ENCODE measurements around the gene FN3KRP. TPM values are rescaled to one million over a fixed set of nuclear protein-coding genes. Genes with fewer than 3 reads are reported as not detected.
A peak's percentile ranks its signal among the peaks of the same experiment; 100 is the strongest.

Gene FN3KRP
- total RNA-seq, 2 donors from 2014 or later, result 26.1 to 28.3 TPM

DNA sequence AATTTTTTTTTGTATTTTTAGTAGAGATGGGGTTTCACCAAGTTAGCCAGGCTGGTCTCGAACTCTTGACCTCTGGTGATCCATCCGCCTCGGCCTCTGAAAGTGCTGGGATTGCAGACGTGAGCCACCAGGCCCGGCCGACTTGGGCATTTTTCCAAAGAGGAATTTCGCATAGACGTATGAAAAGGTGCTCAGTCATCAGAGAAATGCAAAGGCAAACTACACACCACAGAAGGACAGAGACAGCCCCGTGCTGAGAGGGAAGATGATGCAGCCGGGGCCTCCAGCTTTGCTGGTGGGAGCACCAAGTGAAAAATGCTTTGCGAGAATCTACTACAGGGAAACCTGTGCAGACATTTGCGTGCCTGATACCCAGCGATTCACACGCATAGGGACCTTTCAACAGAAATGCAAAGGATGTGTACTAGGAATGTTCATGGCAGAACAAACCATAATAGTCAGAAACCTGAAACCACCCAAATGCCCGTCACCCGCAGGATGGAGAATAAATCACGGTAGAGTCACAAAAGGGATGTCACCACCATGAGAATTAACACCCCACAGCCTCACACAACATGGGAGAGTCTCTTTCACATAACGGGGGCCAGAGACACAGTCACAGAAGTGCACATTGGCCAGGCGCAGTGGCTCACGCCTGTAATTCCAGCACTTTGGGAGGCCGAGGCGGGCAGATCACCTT lies 23.2 kb upstream of the FN3KRP start:
- Histone ChIP-seq H3K4me1 (replicated peaks) (peaks cover 9% of the 10 kb centered on the region), H3K27me3 (replicated peaks; ENCODE audit: insufficient read depth) (no peaks in the 10 kb centered on the region), H3K9me3 (no peaks in the 10 kb centered on the region), H3K27ac (no peak overlapping the region), H3K4me3 (no peak overlapping the region), H3K36me3 (no peaks in the 10 kb centered on the region)
- no peak for TF ChIP-seq POLR2A (IDR thresholded peaks at IDR 0.05)
- TF ChIP-seq, protein P1, sequence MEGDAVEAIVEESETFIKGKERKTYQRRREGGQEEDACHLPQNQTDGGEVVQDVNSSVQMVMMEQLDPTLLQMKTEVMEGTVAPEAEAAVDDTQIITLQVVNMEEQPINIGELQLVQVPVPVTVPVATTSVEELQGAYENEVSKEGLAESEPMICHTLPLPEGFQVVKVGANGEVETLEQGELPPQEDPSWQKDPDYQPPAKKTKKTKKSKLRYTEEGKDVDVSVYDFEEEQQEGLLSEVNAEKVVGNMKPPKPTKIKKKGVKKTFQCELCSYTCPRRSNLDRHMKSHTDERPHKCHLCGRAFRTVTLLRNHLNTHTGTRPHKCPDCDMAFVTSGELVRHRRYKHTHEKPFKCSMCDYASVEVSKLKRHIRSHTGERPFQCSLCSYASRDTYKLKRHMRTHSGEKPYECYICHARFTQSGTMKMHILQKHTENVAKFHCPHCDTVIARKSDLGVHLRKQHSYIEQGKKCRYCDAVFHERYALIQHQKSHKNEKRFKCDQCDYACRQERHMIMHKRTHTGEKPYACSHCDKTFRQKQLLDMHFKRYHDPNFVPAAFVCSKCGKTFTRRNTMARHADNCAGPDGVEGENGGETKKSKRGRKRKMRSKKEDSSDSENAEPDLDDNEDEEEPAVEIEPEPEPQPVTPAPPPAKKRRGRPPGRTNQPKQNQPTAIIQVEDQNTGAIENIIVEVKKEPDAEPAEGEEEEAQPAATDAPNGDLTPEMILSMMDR (IDR thresholded peaks at IDR 0.05), result no peak
- intact Hi-C loops (cut with DNase I), result no loop called here
- 91% methylated on average over 22 of the region's 22 CpGs for WGBS
- DNase-seq (ENCODE audit: low spot score), result no peak

DNA sequence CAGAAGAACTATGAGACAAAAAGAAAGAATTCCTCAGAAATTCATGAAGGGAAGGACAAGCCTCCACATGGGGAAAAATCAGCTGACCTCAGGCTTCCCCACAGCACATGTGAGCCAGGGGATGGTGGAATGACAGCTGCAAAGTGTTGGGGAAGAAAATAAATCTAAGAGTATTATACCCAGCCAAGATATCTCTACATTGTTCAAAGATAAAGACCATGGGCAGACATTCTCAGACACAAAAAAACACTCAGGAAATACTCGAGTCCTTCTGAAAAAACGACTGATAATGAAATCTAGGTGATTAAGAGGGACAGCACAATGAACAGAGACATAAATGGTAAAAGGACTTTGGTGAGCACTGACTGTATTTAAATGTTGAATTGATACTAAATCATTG lies 21.9 kb upstream of the FN3KRP start:
- peaks cover 9% of the 10 kb centered on the region for H3K4me1 ChIP-seq (replicated peaks)
- H3K9me3 ChIP-seq, result no peaks in the 10 kb centered on the region
- H3K27me3 ChIP-seq (replicated peaks; ENCODE audit: insufficient read depth), result no peaks in the 10 kb centered on the region
- WGBS, result 81% methylated on average over 2 of the region's 2 CpGs
- DNase-seq (ENCODE audit: low spot score), result no peak
- TF ChIP-seq POLR2AphosphoS5 (IDR thresholded peaks at IDR 0.05), result no peak
- no peak for TF ChIP-seq POLR2A (IDR thresholded peaks at IDR 0.05)
- intact Hi-C loops (cut with DNase I), result no loop called here
- H3K36me3 ChIP-seq, result no peaks in the 10 kb centered on the region
- no peak overlapping the region for H3K27ac ChIP-seq
- no peak overlapping the region for H3K4me3 ChIP-seq

DNA sequence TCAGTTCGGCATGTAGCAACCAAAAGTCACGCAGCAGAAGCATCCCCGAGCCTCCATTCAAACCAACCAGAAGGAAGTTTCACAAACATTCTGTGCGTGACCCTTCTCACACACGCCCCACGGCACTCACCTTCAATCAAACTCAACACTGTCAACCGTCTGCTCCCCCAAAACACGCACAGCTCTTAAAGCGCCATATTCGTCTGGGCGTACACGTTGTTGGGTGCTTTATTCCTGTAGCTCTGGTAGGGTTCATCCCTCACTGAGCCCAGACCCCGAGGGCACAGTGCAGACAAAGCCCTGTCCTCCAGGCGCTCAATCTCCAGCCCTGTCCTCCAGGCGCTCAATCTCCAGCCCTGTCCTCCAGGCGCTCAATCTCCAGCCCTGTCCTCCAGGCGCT lies 20.2 kb upstream of the FN3KRP start:
- TF ChIP-seq POLR2A (IDR thresholded peaks at IDR 0.05) (no peak), POLR2AphosphoS5 (IDR thresholded peaks at IDR 0.05) (no peak)
- TF ChIP-seq, protein P1 (IDR thresholded peaks at IDR 0.05), result no peak
- intact Hi-C loops (cut with DNase I), result no loop called here
- DNase-seq (ENCODE audit: low spot score), result no peak
- Histone ChIP-seq H3K27ac (no peak overlapping the region), H3K4me3 (no peak overlapping the region), H3K36me3 (no peaks in the 10 kb centered on the region), H3K9me3 (no peaks in the 10 kb centered on the region), H3K4me1 (replicated peaks) (peaks cover 9% of the 10 kb centered on the region), H3K27me3 (replicated peaks; ENCODE audit: insufficient read depth) (no peaks in the 10 kb centered on the region)
- 96% methylated on average over 15 of the region's 17 CpGs for WGBS

DNA sequence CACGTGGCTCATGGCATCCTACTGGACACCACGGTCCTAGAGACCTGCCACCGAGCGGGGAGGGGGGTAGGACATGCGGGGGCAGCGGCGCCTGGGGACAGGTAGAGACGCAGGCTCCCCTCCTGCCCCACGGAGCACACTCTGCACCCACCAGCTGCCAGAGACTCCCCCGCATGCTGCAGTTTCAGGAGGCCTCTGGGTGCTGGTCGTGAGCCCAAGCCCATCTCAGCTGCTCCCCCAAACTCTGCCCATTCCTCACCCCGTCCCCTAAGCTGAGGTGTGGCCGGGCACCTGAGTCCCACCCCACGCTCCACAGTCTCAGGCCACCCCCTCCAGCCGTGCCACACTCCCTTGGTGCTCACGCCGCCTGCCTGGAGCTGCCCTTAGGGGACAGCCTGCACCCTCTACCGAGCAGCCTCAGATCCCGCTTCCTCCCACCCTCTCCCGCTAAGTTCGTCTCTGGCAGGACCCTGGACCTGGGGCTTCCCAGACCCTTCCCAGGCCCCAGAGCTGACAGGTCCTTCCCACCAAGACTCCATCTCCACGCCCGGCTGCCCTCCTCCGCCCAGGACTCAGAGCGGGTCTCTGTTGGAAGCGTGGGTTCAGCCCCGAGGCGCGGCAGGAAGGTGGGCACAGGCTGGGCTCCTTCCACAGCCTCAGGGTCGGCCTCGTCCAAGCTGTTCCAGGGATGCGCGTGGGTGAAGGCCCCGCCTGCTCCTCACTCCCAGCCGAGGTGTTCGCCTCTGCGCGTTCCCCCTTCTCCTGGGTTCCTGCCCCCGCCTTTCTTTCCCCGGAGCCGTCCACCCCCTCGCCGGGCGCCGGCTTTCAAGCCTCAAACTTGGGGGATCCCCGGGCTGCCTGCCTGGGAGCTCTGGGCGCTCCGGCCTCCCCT lies 19.3 kb upstream of the FN3KRP start:
- 23% methylated on average over 42 of the region's 48 CpGs for WGBS
- no peak for DNase-seq (ENCODE audit: low spot score)
- H3K4me3 ChIP-seq, result peak overlapping the region; percentile 76 to 83
- H3K36me3 ChIP-seq, result no peaks in the 10 kb centered on the region
- peaks cover 12% of the 10 kb centered on the region for H3K4me1 ChIP-seq (replicated peaks)
- intact Hi-C loops (cut with DNase I), result no loop called here
- H3K27me3 ChIP-seq (replicated peaks; ENCODE audit: insufficient read depth), result no peaks in the 10 kb centered on the region
- H3K9me3 ChIP-seq, result no peaks in the 10 kb centered on the region
- TF ChIP-seq, protein P1 (IDR thresholded peaks at IDR 0.05), result no peak
- TF ChIP-seq POLR2AphosphoS5 (IDR thresholded peaks at IDR 0.05), result no peak
- no peak for TF ChIP-seq POLR2A (IDR thresholded peaks at IDR 0.05)
- peak overlapping the region in 1 of 2 donors; percentile 67 for H3K27ac ChIP-seq

DNA sequence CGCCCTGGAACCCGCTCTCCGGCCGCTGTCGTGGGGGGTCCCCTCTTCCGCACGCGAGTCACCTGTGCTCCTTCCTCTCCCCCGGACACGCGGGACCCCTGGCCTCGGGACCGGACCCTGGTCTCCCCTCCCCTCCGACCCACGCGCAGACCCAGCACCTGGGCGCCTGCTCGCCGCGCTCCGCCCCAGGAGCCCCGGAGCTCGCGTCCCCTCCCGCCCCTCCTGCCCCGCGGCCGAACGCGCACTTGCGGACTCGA lies 18.8 kb upstream of the FN3KRP start:
- TF ChIP-seq POLR2A (IDR thresholded peaks at IDR 0.05), result no peak
- TF ChIP-seq, protein P1 (IDR thresholded peaks at IDR 0.05), result no peak
- H3K36me3 ChIP-seq, result no peaks in the 10 kb centered on the region
- intact Hi-C loops (cut with DNase I), result loop anchor here (2.0 kb wide), 1 partner anchor 49 kb away; the partner anchor contains the start of gene WDR45B
- 2% methylated on average over 20 of the region's 32 CpGs for WGBS
- H3K9me3 ChIP-seq, result no peaks in the 10 kb centered on the region
- H3K4me1 ChIP-seq (replicated peaks), result peaks cover 12% of the 10 kb centered on the region
- peak overlapping the region; percentile 76 to 83 for H3K4me3 ChIP-seq
- DNase-seq (ENCODE audit: low spot score), result no peak
- H3K27me3 ChIP-seq (replicated peaks; ENCODE audit: insufficient read depth), result no peaks in the 10 kb centered on the region
- peak overlapping the region in 1 of 2 donors; percentile 67 for H3K27ac ChIP-seq
